H1 (cell line): Measurements from ENCODE around the gene PTTG1IP. TPM values are rescaled to one million over a fixed set of nuclear protein-coding genes. Genes with fewer than 3 reads are reported as not detected.

Experiments
- BACH1 ChIP-seq: IDR thresholded peaks from 2 replicates; pipeline ENCODE4 v1.6.1; 2012; ENCODE audit warnings: low read length, improper control_type of control experiment
- CREB1 ChIP-seq: IDR thresholded peaks from 2 replicates; pipeline ENCODE4 v1.6.1; 2012; ENCODE audit warnings: inconsistent platforms
- GABPA ChIP-seq: IDR thresholded peaks from 2 replicates; pipeline ENCODE4 v1.6.1; 2011; ENCODE audit warnings: mild to moderate bottlenecking, low read length, moderate library complexity, borderline replicate concordance; ENCODE audit not compliant: insufficient read depth
- JUN ChIP-seq: IDR thresholded peaks from 2 replicates; pipeline ENCODE4 v1.6.1; 2011; ENCODE audit warnings: low read depth, mild to moderate bottlenecking, improper control_type of control experiment, low read length
- NANOG ChIP-seq: IDR thresholded peaks from 2 replicates; pipeline ENCODE4 v1.6.1; 2011; ENCODE audit warnings: low read length, low read depth, mild to moderate bottlenecking, inconsistent platforms; ENCODE audit not compliant: insufficient read depth, poor library complexity, severe bottlenecking
- TAF1 ChIP-seq: IDR thresholded peaks from 2 replicates; pipeline ENCODE4 v1.6.1; 2011; ENCODE audit warnings: mild to moderate bottlenecking, low read depth, low read length
- TEAD4 ChIP-seq: IDR thresholded peaks from 2 replicates; pipeline ENCODE4 v1.6.1; 2012; ENCODE audit warnings: low read depth, low read length, inconsistent platforms, mixed read lengths
- YY1 ChIP-seq: IDR thresholded peaks from 2 replicates; pipeline ENCODE4 v1.6.1; 2011; ENCODE audit warnings: low read depth, mild to moderate bottlenecking, low read length
- polyA plus RNA-seq, 7 experiments: library from polyadenylated mRNA; depleted of rRNA in 3 of 7; stranded (reverse) in 5 of 7; unstranded in 2 of 7; fragments of >200 nt in 5 of 7; fragments of 200-250 nt in 2 of 7; gene quantifications; 1 replicate in 5 of 7; 2 replicates in 1 of 7; 4 replicates in 1 of 7; pipeline versions ENCODE4 v1.2.1 to v1.2.3, GENCODE V29; 2011 to 2013; ENCODE audit warnings: missing spikeins in 2 of 7, mixed read lengths in 2 of 7
- total RNA-seq: library from RNA; stranded (reverse); fragmentation: NEBNext Ultra II Directional; extraction: Animal tissue kit (Norgen Biotek cat#: 25700); gene quantifications from 2 replicates; pipeline ENCODE4 v1.2.1, GENCODE V29; 2021

Gene PTTG1IP
- total and polyA plus RNA-seq, 2 of the 8 experiments (the other 6 are each of a cell fraction or from before 2014, with no cell fraction given) = 90.8 to 130 TPM

DNA sequence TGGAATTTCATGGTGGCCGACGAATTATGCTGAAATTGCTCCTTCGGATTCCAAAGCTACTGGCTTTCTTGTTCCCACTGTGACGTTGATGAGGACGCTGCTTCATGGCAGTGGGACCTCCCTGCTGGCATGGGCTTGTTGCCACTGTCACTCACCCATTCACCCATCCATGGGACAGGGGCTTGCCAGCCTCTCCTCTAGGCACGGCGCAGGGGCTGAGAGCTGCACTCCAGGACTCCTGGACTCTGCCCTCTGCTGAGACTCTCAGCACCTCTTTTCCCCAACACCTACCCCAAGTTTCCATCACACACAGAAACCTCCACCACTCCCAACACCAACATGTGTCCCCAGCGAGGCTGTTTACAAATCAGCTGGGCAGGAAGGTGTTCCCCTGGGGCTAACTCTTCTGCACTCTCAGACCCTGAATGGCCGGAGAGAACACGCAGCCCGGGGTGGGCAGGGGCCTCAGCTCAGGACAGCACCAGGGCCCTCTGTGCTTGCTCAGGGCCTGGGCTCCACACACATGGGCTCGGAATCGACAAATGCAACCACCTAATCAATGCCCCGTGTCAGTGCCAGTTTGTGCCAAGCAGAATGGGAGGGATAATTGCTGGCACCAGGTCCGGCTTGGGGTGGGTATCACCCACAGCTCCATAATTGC lies 44.1 kb upstream of the PTTG1IP start (continued):
- TF ChIP-seq NANOG (no peak), YY1 (no peak), TEAD4 (no peak), GABPA (no peak), JUN (no peak), CREB1 (no peak), BACH1 (no peak), TAF1 (no peak)
